ENCODE results near the gene CYP1A2. TPM values are rescaled to one million over a fixed set of nuclear protein-coding genes. Genes with fewer than 3 reads are reported as not detected.

Gene CYP1A2
- total and polyA plus RNA-seq, 9 of the 15 experiments (the other 6 are each of a cell fraction or from before 2014, with no cell fraction given) = not detected

GRCh38 chr15:74768099-74768770 lies 19.6 kb downstream of the CYP1A2 start:
- DNase-seq (ENCODE audit: extremely low read depth in 1 of 4, low spot score in 3 of 4) (no peak), ATAC-seq (no peak), FAIRE-seq (no peak)
- H3K9me1 ChIP-seq (ENCODE audit: control insufficient read depth, insufficient read depth, low read length) = no peaks in the 10 kb centered on the region
- no peak overlapping the region; a peak in 1 of 4 replicates for H3K9ac ChIP-seq (ENCODE audit: insufficient read depth in 1 of 2, low read depth in 2 of 2, low read length in 2 of 2)
- H3K36me3 ChIP-seq (ENCODE audit: control insufficient read depth, insufficient read depth, low read length) = no peaks in the 10 kb centered on the region
- H3K9me3 ChIP-seq (replicated peaks; ENCODE audit: control insufficient read depth, insufficient read depth, low read depth, low read length) = no peaks in the 10 kb centered on the region
- TF ChIP-seq PATZ1 (CRISPR knock-in tag; IDR thresholded peaks at IDR 0.05; ENCODE audit: borderline replicate concordance) = no peak
- TF ChIP-seq, protein P1, sequence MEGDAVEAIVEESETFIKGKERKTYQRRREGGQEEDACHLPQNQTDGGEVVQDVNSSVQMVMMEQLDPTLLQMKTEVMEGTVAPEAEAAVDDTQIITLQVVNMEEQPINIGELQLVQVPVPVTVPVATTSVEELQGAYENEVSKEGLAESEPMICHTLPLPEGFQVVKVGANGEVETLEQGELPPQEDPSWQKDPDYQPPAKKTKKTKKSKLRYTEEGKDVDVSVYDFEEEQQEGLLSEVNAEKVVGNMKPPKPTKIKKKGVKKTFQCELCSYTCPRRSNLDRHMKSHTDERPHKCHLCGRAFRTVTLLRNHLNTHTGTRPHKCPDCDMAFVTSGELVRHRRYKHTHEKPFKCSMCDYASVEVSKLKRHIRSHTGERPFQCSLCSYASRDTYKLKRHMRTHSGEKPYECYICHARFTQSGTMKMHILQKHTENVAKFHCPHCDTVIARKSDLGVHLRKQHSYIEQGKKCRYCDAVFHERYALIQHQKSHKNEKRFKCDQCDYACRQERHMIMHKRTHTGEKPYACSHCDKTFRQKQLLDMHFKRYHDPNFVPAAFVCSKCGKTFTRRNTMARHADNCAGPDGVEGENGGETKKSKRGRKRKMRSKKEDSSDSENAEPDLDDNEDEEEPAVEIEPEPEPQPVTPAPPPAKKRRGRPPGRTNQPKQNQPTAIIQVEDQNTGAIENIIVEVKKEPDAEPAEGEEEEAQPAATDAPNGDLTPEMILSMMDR (IDR thresholded peaks at IDR 0.05 in 2 of 3, conservative IDR thresholded peaks at IDR 0.05 in 1 of 3; ENCODE audit: insufficient read depth in 2 of 3, low read depth in 1 of 3, low read length in 3 of 3) = peak in 1 of 3 experiments; percentile 8; a peak in 1 of 6 replicates
- WGBS (ENCODE audit: insufficient coverage, low coverage, missing lambda C conversion rate) = under 1% methylated on average over 14 of the region's 15 CpGs
- H3K4me2 ChIP-seq (ENCODE audit: insufficient read depth, low read length) = no peak overlapping the region
- H3K79me2 ChIP-seq (ENCODE audit: control insufficient read depth, insufficient read depth, low read length) = no peaks in the 10 kb centered on the region
- POLR2A ChIA-PET = interaction anchor here (0.6 to 2.2 kb wide), 8 partner anchors 8 to 180 kb away, joined by 3 to 7 read pairs (median 3); no protein-coding TSS in a partner anchor
- H2AFZ ChIP-seq (ENCODE audit: low read depth, low read length) = peak overlapping the region; percentile 22; the same call in 1 of the 2 replicates
- in situ Hi-C loops (cut with MboI) (loop anchor here (5.0 kb wide), 2 partner anchors 131 to 391 kb away; no protein-coding TSS in a partner anchor), intact Hi-C loops (cut with micrococcal nuclease) (loop anchor here (2.0 kb wide), 1 partner anchor 393 kb away; no protein-coding TSS in a partner anchor)
- no peaks in the 10 kb centered on the region; the same call in 1 of the 2 replicates for H4K20me1 ChIP-seq (replicated peaks; ENCODE audit: control insufficient read depth, insufficient read depth, low read length)
- CTCF ChIA-PET (ENCODE audit: low intra/inter-chr PET ratio) = interaction anchor here (0.7 to 6.1 kb wide), 6 partner anchors 125 to 394 kb away, joined by 3 to 51 read pairs (median 6); no protein-coding TSS in a partner anchor
- peaks cover 0 to 15% of the 10 kb centered on the region in 2 experiments; a peak in 1 of 5 replicates for H3K4me1 ChIP-seq (replicated peaks in 1 of 2; ENCODE audit: control insufficient read depth in 2 of 2, insufficient read depth in 2 of 2, low read length in 2 of 2)
- BruUV-seq (replicated peaks) = no TSS peak
- H3K4me3 ChIP-seq = no peak overlapping the region
- peaks cover 9 to 33% of the 10 kb centered on the region in 2 experiments; a peak in 3 of 5 replicates for H3K27me3 ChIP-seq (ENCODE audit: control insufficient read depth in 2 of 2, insufficient read depth in 2 of 2, low read length in 2 of 2)
- no peak overlapping the region for H3K27ac ChIP-seq (ENCODE audit: extremely low read depth, low read depth, low read length)

All from K562 (cell line).